SW480 (cell line): Measurements from ENCODE around the gene CNKSR3.

Experiments
- DNase-seq: peaks from one replicate; pipeline ENCODE4 v3.0.0-alpha.2; 2016; ENCODE audit warnings: low spot score

The CNKSR3 gene

GRCh38 chr6:154502553-154502952 lies 7.9 kb downstream of the CNKSR3 start:
- no peak for DNase-seq

GRCh38 chr6:154501578-154501868 lies 9.0 kb downstream of the CNKSR3 start:
- no peak for DNase-seq

- DNase-seq, result no peak
Observed at GRCh38 chr6:154500769-154501577, 9.5 kb downstream of the CNKSR3 start.

GRCh38 chr6:154499855-154500589 lies 10.5 kb downstream of the CNKSR3 start:
- DNase-seq, result no peak

- DNase-seq, result no peak
Observed at GRCh38 chr6:154498340-154498934, 12.0 kb downstream of the CNKSR3 start.

GRCh38 chr6:154496793-154497517 lies 13.5 kb downstream of the CNKSR3 start:
- DNase-seq, result no peak

- DNase-seq, result no peak
Observed at GRCh38 chr6:154496186-154496585, 14.3 kb downstream of the CNKSR3 start.

- DNase-seq, result no peak
Observed at GRCh38 chr6:154494592-154495311, 15.7 kb downstream of the CNKSR3 start.

- no peak for DNase-seq
Observed at GRCh38 chr6:154491567-154492470, 18.7 kb downstream of the CNKSR3 start.

GRCh38 chr6:154489822-154490221 lies 20.7 kb downstream of the CNKSR3 start:
- DNase-seq, result no peak

- DNase-seq, result peak; percentile 50
Observed at GRCh38 chr6:154488802-154489437, 21.6 kb downstream of the CNKSR3 start.

- no peak for DNase-seq
Observed at GRCh38 chr6:154488248-154488593, 22.3 kb downstream of the CNKSR3 start.

- DNase-seq, result no peak
Observed at GRCh38 chr6:154487367-154488247, 22.9 kb downstream of the CNKSR3 start.

GRCh38 chr6:154485815-154486214 lies 24.7 kb downstream of the CNKSR3 start:
- peak; percentile 33 for DNase-seq

GRCh38 chr6:154484942-154485341 lies 25.5 kb downstream of the CNKSR3 start:
- no peak for DNase-seq

GRCh38 chr6:154482858-154483257 lies 27.6 kb downstream of the CNKSR3 start:
- DNase-seq, result no peak

GRCh38 chr6:154481521-154482013 lies 28.9 kb downstream of the CNKSR3 start:
- no peak for DNase-seq

- DNase-seq, result no peak
Observed at GRCh38 chr6:154479771-154480639, 30.5 kb downstream of the CNKSR3 start.
